Measurements from ENCODE around the gene ODAM.
"Not testable (repeated sequence)": the region's sequence is repeated elsewhere in the genome, so short reads cannot be mapped to it uniquely, and the experiment has no call there.

Gene ODAM

DNA sequence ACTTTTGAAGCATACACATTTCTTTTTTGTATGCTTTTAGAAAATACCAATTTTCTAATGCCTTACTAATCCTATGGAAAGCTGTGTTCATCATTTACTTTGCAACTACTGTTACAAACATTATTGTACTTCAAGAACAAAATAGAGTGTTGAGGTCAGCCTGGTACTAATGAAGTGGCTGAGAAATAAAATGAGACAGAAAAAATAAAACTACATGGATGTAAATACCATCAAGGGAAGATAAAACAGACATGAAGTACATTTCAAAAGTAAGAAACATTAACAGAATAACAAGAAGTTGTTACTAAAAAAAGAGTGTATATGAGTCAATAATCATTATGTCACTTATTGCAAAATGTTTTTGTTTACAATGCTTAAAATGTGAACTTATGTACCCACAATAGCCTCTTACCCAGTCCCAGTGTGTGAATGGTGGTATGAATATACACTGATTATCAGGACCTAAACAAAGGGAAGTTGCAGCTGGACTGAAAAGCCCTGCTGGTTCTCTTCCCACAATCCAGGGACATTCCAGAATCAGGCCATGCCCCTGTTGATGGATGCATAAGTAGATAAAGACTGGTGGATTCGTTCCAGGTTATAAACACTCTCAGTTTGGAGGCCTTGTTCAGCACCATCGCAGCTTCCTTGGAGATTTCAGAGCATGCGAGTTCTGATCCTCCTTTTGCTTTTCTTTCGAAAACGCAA, 44.5 kb downstream of the ODAM start (continued):
- TF ChIP-seq, protein P1, sequence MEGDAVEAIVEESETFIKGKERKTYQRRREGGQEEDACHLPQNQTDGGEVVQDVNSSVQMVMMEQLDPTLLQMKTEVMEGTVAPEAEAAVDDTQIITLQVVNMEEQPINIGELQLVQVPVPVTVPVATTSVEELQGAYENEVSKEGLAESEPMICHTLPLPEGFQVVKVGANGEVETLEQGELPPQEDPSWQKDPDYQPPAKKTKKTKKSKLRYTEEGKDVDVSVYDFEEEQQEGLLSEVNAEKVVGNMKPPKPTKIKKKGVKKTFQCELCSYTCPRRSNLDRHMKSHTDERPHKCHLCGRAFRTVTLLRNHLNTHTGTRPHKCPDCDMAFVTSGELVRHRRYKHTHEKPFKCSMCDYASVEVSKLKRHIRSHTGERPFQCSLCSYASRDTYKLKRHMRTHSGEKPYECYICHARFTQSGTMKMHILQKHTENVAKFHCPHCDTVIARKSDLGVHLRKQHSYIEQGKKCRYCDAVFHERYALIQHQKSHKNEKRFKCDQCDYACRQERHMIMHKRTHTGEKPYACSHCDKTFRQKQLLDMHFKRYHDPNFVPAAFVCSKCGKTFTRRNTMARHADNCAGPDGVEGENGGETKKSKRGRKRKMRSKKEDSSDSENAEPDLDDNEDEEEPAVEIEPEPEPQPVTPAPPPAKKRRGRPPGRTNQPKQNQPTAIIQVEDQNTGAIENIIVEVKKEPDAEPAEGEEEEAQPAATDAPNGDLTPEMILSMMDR (tag by site-specific recombination; IDR thresholded peaks at IDR 0.05): no peak
- no peak for TF ChIP-seq ZBTB1 (tag by site-specific recombination; IDR thresholded peaks at IDR 0.05)
- no peak for TF ChIP-seq ZSCAN30 (tag by site-specific recombination; IDR thresholded peaks at IDR 0.05)
- TF ChIP-seq, protein P2, sequence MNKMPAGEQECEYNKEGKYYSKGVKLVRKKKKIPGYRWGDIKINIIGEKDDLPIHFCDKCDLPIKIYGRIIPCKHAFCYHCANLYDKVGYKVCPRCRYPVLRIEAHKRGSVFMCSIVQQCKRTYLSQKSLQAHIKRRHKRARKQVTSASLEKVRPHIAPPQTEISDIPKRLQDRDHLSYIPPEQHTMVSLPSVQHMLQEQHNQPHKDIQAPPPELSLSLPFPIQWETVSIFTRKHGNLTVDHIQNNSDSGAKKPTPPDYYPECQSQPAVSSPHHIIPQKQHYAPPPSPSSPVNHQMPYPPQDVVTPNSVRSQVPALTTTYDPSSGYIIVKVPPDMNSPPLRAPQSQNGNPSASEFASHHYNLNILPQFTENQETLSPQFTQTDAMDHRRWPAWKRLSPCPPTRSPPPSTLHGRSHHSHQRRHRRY (tag by site-specific recombination; IDR thresholded peaks at IDR 0.05): no peak
- TF ChIP-seq ZIC2 (tag by site-specific recombination; IDR thresholded peaks at IDR 0.05): no peak

DNA sequence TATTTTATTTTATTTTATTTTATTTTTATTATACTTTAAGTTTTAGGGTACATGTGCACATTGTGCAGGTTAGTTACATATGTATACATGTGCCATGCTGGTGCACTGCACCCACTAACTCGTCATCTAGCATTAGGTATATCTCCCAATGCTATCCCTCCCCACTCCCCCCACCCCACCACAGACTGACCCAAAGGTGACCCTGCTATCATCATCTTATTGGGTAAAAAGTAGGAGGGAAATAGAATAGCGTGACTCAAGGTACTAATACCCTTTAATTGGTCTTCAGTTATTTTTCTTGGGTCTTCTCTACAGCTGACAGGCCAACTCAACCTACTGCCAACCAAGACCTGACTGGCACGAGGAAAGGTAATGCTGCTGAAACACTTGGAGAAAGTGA, 46.8 kb downstream of the ODAM start, which contains the start of gene CSN3:
Gene CSN3, plus strand, starts transcription at position 301 of the 400 bp plus-strand sequence. CDS start 2,223 bp downstream, outside the sequence.
- H3K4me1 ChIP-seq (ENCODE audit: control insufficient read depth, insufficient read depth, low read length); CTCF ChIA-PET; POLR2A ChIA-PET; H3K36me3 ChIP-seq (ENCODE audit: control insufficient read depth in 2 of 2, insufficient read depth in 1 of 2, low read length in 2 of 2); H3K27ac ChIP-seq (ENCODE audit: extremely low read depth, low read depth, low read length); H3K4me3 ChIP-seq (ENCODE audit: low read depth, low read length); H3K9me3 ChIP-seq (ENCODE audit: control insufficient read depth, insufficient read depth, low read depth, low read length): not testable (repeated sequence)

DNA sequence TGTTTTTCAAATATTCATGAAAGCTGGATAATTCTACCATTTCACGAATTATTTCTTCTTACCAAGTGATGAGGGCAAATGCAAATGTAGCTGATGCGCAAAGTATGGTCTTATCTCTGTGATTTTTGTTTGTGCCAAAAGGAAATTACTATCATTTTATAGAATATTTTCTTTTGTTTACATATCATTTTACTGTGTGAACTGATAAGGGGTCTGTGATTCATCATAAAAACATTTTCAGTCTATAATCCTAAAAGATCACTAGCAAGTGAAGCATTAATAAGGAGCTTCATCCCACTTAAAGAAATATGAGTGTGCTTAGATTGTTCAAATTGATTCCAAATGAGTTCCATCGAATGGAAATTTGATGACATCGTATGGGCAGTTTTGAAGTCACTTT, 47.6 kb downstream of the ODAM start:
- ChIA-PET CTCF (no interaction called here), POLR2A (no interaction called here)
- H3K4me1 ChIP-seq (ENCODE audit: control insufficient read depth, insufficient read depth, low read length): no peaks in the 10 kb centered on the region
- H3K9me3 ChIP-seq (ENCODE audit: control insufficient read depth, insufficient read depth, low read depth, low read length): no peaks in the 10 kb centered on the region
- H3K4me3 ChIP-seq (ENCODE audit: low read depth, low read length): no peak overlapping the region
- no peak for TF ChIP-seq ZNF664 (tag by site-specific recombination; IDR thresholded peaks at IDR 0.05)
- TF ChIP-seq, protein P3, sequence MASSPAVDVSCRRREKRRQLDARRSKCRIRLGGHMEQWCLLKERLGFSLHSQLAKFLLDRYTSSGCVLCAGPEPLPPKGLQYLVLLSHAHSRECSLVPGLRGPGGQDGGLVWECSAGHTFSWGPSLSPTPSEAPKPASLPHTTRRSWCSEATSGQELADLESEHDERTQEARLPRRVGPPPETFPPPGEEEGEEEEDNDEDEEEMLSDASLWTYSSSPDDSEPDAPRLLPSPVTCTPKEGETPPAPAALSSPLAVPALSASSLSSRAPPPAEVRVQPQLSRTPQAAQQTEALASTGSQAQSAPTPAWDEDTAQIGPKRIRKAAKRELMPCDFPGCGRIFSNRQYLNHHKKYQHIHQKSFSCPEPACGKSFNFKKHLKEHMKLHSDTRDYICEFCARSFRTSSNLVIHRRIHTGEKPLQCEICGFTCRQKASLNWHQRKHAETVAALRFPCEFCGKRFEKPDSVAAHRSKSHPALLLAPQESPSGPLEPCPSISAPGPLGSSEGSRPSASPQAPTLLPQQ (tag by site-specific recombination; IDR thresholded peaks at IDR 0.05): no peak
- TF ChIP-seq ZNF292 (tag by site-specific recombination; IDR thresholded peaks at IDR 0.05; ENCODE audit: borderline replicate concordance, low read depth): no peak
- TF ChIP-seq ZNF561 (tag by site-specific recombination; IDR thresholded peaks at IDR 0.05; ENCODE audit: borderline replicate concordance): no peak
- no peak for TF ChIP-seq ZNF560 (tag by site-specific recombination; IDR thresholded peaks at IDR 0.05; ENCODE audit: borderline replicate concordance)
- TF ChIP-seq EGR2 (tag by site-specific recombination; IDR thresholded peaks at IDR 0.05; ENCODE audit: low read depth): no peak
- TF ChIP-seq, protein P4, sequence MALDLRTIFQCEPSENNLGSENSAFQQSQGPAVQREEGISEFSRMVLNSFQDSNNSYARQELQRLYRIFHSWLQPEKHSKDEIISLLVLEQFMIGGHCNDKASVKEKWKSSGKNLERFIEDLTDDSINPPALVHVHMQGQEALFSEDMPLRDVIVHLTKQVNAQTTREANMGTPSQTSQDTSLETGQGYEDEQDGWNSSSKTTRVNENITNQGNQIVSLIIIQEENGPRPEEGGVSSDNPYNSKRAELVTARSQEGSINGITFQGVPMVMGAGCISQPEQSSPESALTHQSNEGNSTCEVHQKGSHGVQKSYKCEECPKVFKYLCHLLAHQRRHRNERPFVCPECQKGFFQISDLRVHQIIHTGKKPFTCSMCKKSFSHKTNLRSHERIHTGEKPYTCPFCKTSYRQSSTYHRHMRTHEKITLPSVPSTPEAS (tag by site-specific recombination; IDR thresholded peaks at IDR 0.05): no peak
- TF ChIP-seq, protein P5, sequence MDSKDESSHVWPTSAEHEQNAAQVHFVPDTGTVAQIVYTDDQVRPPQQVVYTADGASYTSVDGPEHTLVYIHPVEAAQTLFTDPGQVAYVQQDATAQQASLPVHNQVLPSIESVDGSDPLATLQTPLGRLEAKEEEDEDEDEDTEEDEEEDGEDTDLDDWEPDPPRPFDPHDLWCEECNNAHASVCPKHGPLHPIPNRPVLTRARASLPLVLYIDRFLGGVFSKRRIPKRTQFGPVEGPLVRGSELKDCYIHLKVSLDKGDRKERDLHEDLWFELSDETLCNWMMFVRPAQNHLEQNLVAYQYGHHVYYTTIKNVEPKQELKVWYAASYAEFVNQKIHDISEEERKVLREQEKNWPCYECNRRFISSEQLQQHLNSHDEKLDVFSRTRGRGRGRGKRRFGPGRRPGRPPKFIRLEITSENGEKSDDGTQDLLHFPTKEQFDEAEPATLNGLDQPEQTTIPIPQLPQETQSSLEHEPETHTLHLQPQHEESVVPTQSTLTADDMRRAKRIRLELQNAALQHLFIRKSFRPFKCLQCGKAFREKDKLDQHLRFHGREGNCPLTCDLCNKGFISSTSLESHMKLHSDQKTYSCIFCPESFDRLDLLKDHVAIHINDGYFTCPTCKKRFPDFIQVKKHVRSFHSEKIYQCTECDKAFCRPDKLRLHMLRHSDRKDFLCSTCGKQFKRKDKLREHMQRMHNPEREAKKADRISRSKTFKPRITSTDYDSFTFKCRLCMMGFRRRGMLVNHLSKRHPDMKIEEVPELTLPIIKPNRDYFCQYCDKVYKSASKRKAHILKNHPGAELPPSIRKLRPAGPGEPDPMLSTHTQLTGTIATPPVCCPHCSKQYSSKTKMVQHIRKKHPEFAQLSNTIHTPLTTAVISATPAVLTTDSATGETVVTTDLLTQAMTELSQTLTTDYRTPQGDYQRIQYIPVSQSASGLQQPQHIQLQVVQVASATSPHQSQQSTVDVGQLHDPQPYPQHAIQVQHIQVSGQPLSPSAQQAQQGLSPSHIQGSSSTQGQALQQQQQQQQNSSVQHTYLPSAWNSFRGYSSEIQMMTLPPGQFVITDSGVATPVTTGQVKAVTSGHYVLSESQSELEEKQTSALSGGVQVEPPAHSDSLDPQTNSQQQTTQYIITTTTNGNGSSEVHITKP (tag by site-specific recombination; IDR thresholded peaks at IDR 0.05): no peak
- TF ChIP-seq, protein P6, sequence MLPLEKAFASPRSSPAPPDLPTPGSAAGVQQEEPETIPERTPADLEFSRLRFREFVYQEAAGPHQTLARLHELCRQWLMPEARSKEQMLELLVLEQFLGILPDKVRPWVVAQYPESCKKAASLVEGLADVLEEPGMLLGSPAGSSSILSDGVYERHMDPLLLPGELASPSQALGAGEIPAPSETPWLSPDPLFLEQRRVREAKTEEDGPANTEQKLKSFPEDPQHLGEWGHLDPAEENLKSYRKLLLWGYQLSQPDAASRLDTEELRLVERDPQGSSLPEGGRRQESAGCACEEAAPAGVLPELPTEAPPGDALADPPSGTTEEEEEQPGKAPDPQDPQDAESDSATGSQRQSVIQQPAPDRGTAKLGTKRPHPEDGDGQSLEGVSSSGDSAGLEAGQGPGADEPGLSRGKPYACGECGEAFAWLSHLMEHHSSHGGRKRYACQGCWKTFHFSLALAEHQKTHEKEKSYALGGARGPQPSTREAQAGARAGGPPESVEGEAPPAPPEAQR (tag by site-specific recombination; IDR thresholded peaks at IDR 0.05): no peak
- no peaks in the 10 kb centered on the region for H3K36me3 ChIP-seq (ENCODE audit: control insufficient read depth in 2 of 2, insufficient read depth in 1 of 2, low read length in 2 of 2)
- H3K27ac ChIP-seq (ENCODE audit: extremely low read depth, low read depth, low read length): no peak overlapping the region

Measured in HEK293 (cell line).